HG03439 (cell line): ENCODE data around the gene CELF2.
A peak's percentile ranks its signal among the peaks of the same experiment; 100 is the strongest.

Experiments used
- ATAC-seq: cut with Tn5 transposase; IDR thresholded peaks from one replicate; pipeline ENCODE4 v1.9.1; 2021; ENCODE audit warnings: mild to moderate bottlenecking, moderate library complexity; ENCODE audit not compliant: unreplicated experiment

The CELF2 gene

GRCh38 chr10:11057018-11057417 lies 39.3 kb downstream of the CELF2 start:
- no peak for ATAC-seq

DNA sequence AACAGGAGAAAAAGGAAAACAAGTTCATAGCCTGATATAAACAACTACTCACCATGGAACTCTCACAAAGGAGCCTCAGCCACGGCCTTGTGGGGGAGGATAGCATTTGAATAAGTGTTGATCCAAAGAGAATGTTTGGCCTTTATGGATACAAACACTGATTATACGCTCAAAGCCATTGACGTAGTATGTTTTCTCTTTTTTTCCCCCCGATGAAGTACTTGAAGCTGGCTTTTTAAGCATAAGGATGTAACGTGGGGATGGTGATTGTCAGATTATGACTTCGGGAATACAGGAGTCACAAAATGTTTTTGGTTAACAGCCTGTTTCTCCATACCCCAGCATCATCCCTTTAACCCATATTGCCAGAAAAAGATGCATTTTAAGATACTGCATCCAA lies 39.8 kb downstream of the CELF2 start:
- ATAC-seq: no peak

- ATAC-seq: no peak
These were observed 40.3 kb downstream of the CELF2 start for GRCh38 chr10:11057994-11058393.

DNA sequence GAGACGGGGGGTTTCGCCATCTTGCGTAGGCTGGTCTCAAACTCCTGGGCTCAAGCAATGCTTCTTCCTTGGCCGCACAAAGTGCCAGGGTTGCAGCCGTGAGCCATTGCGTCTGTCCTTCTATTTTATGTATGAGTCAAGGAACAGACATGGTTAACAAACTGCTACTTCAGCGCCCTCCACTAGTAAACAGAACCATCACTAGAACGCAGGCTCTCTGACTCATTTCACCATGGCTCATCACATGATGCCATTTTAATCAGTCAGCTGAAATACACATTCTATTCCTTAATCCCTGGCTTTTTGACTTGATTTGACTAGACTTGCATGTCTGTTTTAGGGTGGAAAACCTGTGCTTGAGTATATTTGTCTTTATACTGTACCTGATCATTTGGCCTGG lies 41.3 kb downstream of the CELF2 start:
- no peak for ATAC-seq

DNA sequence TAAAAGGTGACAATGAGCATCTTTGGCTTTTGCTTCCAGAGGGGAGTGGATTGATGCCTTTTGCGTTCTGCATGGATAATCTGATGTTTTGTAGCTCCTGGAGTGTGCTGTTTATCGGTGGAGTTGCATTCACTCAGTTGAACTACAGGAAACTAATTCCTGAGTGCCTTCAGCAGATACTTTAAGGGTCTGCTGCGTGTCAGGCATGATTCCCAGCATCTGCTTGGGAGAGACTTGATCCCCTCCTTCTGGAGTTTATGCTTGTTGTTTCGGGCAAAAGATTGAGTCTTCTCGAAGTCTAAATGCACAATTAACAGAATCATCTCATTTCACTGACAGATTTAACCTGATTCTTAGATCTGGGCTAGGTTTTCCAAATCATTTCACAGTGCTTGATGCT lies 46.2 kb downstream of the CELF2 start:
- ATAC-seq: no peak

DNA sequence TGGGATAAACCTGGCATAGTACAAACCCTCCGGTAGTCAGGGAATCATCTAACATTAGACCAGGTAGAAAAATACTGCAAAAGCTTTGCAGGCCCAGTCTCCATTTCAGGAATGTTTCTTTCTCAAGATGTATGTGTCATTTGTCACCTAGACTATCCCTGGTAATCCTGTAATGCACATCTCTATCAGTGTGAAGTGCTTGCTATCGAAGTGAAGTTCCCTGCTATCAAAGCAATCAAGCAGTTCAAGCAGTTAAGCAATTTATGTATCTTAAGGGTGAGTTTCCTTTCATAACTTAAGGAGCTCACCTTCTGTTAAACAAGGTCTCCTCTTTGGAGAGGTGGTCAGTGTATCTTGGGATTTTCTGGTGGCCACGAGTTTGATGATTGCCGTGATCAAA lies 47.2 kb downstream of the CELF2 start:
- ATAC-seq: no peak

DNA sequence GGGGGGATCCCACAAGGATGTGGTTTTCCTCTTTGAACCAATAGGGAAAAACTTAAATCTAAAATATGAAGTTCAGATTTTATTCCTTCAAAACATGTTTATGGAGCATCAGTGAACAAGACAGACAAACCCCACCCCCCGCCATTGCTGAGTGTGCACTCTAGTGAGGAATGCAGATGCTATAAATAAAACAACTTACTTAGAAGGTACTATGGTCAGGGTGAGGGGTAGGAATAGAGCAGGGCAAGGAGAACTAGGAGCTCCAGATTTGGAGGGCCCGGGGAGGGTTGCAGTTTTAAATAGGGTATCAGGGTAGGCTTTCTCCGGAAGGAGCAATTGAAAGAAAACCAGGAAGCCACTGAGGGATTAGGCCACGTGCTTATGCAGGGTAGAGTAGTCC lies 47.9 kb downstream of the CELF2 start:
- ATAC-seq: no peak

- no peak for ATAC-seq
These were observed 48.8 kb downstream of the CELF2 start for GRCh38 chr10:11066520-11066919.

DNA sequence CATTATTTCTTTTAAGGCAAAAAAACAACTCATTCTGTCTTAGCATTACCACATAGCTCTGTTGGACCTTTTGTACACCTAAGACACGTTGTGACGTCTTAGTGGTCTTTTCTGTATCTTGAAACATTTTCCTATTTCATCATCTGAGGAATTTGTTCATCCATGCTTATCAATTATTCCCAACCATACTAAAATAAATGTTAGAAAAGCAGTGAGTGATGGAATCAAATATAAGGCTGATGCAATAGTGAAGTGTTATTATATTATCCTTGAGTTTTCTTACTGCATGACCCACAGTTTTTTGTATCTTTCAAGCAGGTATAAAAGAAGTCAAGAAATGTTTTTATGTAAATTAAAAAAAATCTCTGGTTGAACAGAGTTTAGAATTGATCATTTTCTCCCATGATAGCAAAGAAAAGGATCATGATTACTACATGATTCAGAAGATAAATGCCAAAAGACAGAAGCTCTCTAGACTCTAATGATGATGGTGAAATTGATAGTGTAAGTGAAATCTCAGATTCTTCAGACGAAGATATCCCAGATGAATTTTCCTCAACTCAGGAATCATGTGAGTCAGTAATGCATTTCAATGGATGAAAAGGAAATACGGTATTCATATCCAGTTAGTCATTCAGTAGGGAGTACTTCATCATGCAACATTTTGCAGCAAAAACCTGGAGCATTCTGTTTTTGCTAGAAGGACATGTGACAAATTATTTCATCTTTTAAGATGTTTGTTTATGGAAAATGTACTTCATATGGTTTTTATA lies 51.4 kb downstream of the CELF2 start:
- no peak for ATAC-seq

DNA sequence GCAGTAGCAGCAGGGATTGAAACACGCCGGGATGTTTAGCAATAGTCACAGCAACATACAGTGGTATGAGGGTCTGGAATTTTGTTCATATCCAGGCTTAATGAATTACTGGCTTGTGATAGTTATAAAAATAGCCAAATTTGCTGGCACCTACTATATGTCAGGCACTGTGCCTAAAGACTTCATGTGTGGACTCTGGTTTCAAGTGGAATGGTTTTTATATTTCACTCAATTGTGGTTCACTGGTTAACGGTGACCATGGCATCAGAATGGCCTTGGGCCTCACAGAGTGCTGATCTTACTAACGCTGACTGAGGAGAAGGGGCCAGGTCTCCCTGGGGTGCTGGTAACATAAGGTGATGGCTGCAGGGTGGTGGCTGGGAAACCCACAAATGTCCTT lies 55.7 kb downstream of the CELF2 start:
- no peak for ATAC-seq

DNA sequence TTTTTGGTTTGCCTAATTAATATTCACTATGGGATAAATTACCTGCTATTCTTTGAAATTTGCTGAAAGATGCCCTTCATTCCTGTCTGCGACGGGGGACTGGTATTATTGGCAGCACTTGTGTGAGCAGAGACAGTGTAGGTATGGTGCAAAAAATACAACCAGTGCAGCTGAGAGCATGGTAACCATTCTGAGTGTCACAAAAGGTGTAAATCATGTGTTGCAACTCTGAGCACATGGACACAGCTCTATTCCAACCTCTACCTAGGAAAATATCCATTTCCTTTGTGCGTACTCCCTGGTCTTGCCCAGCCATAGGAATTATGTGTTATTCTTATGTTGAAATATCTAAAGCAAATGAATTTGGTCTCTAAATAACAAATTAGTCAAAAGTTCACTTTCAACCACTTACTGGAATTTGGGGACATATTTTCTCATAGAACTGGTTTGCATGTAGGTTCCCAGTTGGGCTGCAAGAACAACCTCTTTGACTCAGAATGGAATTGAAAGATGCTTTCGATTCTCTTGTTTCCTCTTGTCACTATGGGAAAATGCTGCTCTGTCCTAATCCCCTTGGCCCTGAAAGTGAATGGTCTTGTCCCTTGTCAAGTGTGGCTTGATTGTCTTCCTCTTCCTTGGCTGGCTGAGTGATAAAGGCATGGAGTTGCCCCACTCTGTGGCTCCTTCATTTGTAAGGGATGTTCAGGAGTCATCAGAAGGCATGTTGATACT lies 57.0 kb downstream of the CELF2 start:
- peak; percentile 65 for ATAC-seq

- ATAC-seq: no peak
These were observed 58.5 kb downstream of the CELF2 start for GRCh38 chr10:11076221-11076620.

DNA sequence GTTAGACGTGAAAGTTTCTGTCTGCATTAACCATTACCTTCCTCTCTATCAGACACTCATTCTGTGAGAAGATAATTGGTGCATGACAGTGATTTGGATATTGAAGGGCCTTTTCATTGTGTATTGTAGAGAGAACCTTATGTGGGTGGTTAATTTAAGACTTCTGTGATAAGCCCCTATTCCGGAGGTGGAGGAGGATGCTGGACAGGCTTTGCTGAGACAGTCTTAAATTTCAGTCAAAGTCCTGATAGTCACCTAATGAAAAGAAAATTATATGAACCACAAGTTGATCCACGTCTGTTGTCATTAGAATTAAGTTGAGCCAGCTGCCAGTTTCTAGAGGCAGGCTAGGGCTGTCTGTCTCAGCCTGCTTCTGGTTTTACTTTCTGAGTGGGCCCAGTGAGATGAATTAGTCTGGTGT lies 62.9 kb downstream of the CELF2 start:
- no peak for ATAC-seq

- no peak for ATAC-seq
These were observed 63.7 kb downstream of the CELF2 start for GRCh38 chr10:11081408-11081807.

DNA sequence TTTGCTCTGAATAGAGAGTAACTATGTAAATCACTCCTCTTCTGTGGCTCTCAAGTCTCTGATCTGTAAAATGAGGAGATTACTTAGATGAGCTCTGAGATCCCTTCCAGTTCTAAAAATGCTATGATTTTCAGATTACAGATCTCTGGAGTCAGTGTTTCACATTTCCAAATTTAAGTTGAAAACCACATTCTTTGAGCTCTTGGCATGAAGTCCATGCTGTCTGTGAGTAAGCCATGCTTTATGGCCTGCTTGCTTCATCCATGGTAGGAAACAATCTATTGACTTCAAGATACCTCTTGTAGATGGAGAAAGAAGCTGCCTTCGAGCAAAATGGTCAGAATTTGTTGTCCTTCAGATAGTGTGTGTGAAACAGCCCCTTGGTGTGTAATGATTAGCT lies 64.9 kb downstream of the CELF2 start:
- no peak for ATAC-seq

GRCh38 chr10:11083051-11083450 lies 65.4 kb downstream of the CELF2 start:
- ATAC-seq: no peak

GRCh38 chr10:11085545-11085944 lies 67.9 kb downstream of the CELF2 start:
- ATAC-seq: no peak

DNA sequence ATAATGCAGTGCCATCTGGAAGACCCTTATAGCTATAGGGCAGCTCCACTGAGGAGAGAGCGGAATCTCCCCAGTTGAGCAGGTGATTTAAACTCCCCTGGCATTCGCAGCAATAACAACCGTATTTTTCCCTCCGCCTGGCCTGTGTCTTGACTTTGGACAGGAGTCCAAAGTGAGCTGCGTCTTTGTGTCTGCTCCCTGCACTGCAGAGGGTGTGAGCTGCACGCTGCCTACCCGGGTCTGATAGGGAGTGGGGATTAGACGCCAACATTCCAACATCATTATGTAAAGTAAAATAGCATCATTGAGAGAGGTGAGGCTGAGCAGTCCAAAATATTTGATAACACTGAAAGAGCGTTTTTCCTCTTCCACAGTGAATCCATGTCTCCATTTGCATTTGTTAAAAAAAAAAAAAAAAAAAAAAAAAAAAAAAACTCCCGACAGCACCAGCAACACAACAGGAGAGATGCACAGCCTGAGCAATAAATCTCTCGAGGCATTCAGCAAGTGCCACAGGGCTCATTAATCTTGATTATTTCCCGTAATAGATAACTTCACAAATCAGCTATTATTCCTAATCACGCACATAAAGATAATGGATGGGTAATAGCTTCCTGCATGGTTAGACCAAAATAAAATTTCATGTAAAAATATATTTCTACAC lies 68.6 kb downstream of the CELF2 start:
- ATAC-seq: no peak

DNA sequence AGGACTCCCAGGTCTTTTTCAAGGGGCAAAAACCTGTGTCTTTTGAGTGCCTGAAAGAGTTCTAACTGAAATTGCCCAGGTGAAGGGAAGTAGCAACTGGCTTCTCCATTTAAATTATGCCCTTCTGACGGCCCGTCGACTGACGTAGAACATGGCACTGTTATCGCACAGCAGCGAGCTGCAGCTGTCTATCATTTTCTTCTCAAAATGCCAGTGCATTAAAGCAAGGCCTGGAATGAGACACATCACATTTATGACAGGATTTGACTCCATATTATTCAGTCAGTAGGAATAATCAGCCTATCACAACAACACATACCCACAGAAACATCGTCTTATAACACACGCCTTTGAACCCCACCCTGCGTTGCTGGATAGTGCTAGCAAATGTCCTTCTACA lies 69.7 kb downstream of the CELF2 start:
- ATAC-seq: no peak

DNA sequence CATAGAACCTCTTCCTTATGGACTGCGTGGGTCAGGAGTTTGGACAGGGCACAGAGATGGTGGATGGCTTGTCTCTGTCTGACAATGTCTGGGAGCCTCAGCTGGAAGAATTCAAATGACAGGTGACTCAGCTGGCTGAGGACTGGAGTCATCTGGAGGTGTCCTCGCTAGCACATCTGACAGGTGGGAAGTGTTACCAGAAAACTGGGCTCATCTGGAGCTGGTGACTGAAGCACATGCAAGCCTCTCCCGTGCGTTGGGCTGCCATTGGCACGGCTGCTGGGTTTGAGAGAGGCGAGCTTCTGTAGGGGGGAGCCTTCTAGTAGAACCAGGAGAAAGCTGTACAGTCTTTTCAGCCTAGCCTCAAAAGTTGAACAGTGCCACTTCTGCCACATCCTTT lies 71.0 kb downstream of the CELF2 start:
- ATAC-seq: no peak

- ATAC-seq: no peak
These were observed 71.6 kb downstream of the CELF2 start for GRCh38 chr10:11089272-11089671.

DNA sequence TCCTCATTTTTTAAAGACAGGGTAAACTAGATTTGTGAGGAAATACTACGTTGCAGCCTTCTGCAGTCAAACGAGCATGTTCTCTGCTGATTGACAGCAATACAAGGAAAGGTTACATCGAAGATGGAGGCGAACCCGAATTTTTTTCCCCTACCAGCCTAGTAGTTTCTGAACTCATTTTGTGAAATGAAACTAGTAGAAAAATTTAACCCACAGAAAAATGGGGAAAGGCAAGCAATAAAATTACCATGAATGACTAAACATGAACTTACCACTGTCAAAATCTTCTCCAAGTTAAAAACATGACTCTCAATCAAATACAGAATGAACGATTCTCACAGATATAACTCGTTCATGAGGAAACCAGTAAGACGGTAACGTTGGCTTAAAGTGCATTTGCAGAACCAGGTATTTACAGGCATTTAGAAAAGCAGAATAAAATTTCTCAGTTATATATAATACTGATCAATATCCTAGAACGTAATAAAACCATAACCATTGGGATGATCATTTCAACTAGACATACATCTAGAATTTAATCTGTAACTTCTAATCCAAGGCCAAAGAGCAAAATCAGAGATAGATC lies 73.9 kb downstream of the CELF2 start:
- no peak for ATAC-seq
